Activated B cell treated with CpG ODN at 0.5 μM for 24 hours (primary cell): ENCODE measurements around the gene RNASEH2C. TPM values are rescaled to one million over a fixed set of nuclear protein-coding genes. Genes with fewer than 3 reads are reported as not detected.

ENCODE experiments used
- ATAC-seq: fragments of 200-7000 bp; cut with Tn5 transposase; one replicate; pipeline ENCODE4 v1.10.0; 2021; ENCODE audit warnings: low read depth, mild to moderate bottlenecking, moderate library complexity
- CTCF ChIA-PET: fragments of 350-600 bp; sonication (Branson Sonifier 250); formaldehyde crosslinking; loops from one replicate; lab custom pipeline; 2021; ENCODE audit warnings: antibody characterized with exemption; lab: Charles Lee
- POLR2A ChIA-PET: fragments of 350-600 bp; sonication (Branson Sonifier 250); formaldehyde crosslinking; loops from one replicate; lab custom pipeline; 2021; ENCODE audit warnings: antibody characterized with exemption; lab: Charles Lee
- DNase-seq: peaks from one replicate; pipeline ENCODE4 v3.0.0; 2022
- H3K27ac Mint-ChIP-seq: one replicate; pipeline ENCODE4 v1.8.0; 2020; ENCODE audit warnings: mixed read lengths
- H3K27me3 Mint-ChIP-seq: one replicate; pipeline ENCODE4 v1.8.0; 2021; ENCODE audit warnings: mixed read lengths
- H3K36me3 Mint-ChIP-seq: one replicate; pipeline ENCODE4 v1.8.0; 2021; ENCODE audit warnings: low read depth, mixed read lengths
- H3K4me1 Mint-ChIP-seq: one replicate; pipeline ENCODE4 v1.8.0; 2021; ENCODE audit warnings: mixed read lengths
- H3K4me3 Mint-ChIP-seq: one replicate; pipeline ENCODE4 v1.8.0; 2020; ENCODE audit warnings: mild to moderate bottlenecking, mixed read lengths
- H3K9me3 Mint-ChIP-seq: one replicate; pipeline ENCODE4 v1.8.0; 2020; ENCODE audit warnings: mixed read lengths
- intact Hi-C: fragments of 100-400 bp; cut with micrococcal nuclease; formaldehyde crosslinking; loops from one replicate; pipeline ENCODE4 v1.15.1; 2024
- total RNA-seq: library from RNA; stranded (reverse); gene quantifications from 2 replicates; pipeline ENCODE4 v1.2.3, GENCODE V29; 2022
- TF ChIP-seq, protein P1 (sequence below): fragments of 200-600 bp; IDR thresholded peaks from one replicate; pipeline ENCODE4 v1.8.0; 2022; ENCODE audit warnings: antibody characterized with exemption, mild to moderate bottlenecking

RNASEH2C gene
- total RNA-seq, 1 donor from 2014 or later, result 85.3 TPM

DNA sequence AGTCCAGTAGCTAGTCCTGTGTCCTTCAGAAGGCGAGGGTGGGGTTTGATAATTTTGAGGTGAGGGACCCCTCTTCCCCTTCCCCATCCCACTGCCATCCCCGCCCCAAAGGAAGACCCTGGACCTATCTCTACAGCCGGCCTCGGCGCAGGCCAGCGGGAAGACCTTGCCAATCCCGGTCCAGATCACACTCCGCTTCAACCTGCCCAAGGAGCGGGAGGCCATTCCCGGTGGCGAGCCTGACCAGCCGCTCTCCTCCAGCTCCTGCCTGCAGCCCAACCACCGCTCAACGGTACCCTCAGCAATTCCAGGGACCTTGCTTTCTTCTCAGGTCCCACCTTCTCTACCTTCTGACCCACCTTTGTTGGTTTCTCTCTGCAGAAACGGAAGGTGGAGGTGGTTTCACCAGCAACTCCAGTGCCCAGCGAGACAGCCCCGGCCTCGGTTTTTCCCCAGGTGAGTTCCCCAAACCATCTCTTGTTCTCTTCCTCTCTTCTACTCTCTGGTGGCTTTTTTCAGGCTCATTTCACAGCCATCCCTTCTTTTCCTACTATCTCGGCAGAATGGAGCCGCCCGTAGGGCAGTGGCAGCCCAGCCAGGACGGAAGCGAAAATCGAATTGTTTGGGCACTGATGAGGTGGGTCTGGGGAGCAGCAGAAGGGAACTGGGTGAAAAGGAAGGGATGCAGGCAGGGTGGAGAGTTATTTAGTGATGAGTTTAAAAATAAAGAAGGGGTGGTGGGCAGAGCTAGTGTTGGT lies 7.2 kb downstream of the RNASEH2C start:
- Mint-ChIP-seq H3K4me1 (peaks cover 33% of the 10 kb centered on the region), H3K9me3 (no peaks in the 10 kb centered on the region), H3K36me3 (peaks cover 64% of the 10 kb centered on the region), H3K4me3 (peak overlapping the region; percentile 55), H3K27me3 (no peaks in the 10 kb centered on the region), H3K27ac (no peak overlapping the region)
- CTCF ChIA-PET, result interaction anchor here (1.2 to 3.0 kb wide), 5 partner anchors 66 to 175 kb away, joined by 3 to 26 read pairs (median 13); partner anchors contain the start of gene FIBP
- ATAC-seq (no peak), DNase-seq (no peak)
- intact Hi-C loops, result loop anchor here (2.0 to 5.0 kb wide), 3 partner anchors 51 to 554 kb away; partner anchors contain the start of genes CCDC85B, RAB1B and RELA
- POLR2A ChIA-PET, result interaction anchor here (1.0 to 2.8 kb wide), 10 partner anchors 7 to 555 kb away, joined by 3 to 44 read pairs (median 16); partner anchors contain the start of genes AP5B1, CFL1, FIBP and MUS81
- TF ChIP-seq, protein P1, sequence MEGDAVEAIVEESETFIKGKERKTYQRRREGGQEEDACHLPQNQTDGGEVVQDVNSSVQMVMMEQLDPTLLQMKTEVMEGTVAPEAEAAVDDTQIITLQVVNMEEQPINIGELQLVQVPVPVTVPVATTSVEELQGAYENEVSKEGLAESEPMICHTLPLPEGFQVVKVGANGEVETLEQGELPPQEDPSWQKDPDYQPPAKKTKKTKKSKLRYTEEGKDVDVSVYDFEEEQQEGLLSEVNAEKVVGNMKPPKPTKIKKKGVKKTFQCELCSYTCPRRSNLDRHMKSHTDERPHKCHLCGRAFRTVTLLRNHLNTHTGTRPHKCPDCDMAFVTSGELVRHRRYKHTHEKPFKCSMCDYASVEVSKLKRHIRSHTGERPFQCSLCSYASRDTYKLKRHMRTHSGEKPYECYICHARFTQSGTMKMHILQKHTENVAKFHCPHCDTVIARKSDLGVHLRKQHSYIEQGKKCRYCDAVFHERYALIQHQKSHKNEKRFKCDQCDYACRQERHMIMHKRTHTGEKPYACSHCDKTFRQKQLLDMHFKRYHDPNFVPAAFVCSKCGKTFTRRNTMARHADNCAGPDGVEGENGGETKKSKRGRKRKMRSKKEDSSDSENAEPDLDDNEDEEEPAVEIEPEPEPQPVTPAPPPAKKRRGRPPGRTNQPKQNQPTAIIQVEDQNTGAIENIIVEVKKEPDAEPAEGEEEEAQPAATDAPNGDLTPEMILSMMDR, result no peak

DNA sequence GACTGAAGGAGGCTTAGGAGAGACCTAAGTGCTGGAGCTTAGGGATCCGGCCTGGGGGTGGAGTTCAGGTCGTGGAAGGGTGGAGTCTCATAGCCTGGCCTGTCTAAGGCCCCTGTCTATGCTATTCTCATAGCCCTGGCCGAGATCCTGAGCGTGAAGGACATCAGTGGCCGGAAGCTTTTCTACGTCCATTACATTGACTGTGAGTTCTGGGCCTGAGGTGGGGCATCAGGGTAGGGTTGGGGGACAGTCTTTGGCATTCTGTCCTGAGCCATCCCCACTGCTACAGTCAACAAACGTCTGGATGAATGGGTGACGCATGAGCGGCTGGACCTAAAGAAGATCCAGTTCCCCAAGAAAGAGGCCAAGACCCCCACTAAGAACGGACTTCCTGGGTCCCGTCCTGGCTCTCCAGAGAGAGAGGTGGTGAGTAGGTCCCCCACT lies 7.9 kb downstream of the RNASEH2C start:
- no peak for DNase-seq
- no peak for ATAC-seq
- ChIA-PET POLR2A (interaction anchor here (0.6 to 2.8 kb wide), 27 partner anchors 8 to 555 kb away, joined by 3 to 44 read pairs (median 10); partner anchors contain the start of genes AP5B1, BANF1, CCDC85B and CFL1), CTCF (interaction anchor here (0.8 to 3.0 kb wide), 10 partner anchors 14 to 287 kb away, joined by 3 to 26 read pairs (median 6); partner anchors contain the start of gene FIBP)
- Mint-ChIP-seq H3K36me3 (peaks cover 57% of the 10 kb centered on the region), H3K9me3 (no peaks in the 10 kb centered on the region), H3K27ac (peak overlapping the region; percentile 99), H3K27me3 (no peaks in the 10 kb centered on the region), H3K4me3 (peak overlapping the region; percentile 95), H3K4me1 (peaks cover 27% of the 10 kb centered on the region)
- TF ChIP-seq, protein P1, result no peak
- intact Hi-C loops, result loop anchor here (1.0 to 5.0 kb wide), 6 partner anchors 8 to 555 kb away; partner anchors contain the start of genes BANF1, CCDC85B, CFL1 and EIF1AD

DNA sequence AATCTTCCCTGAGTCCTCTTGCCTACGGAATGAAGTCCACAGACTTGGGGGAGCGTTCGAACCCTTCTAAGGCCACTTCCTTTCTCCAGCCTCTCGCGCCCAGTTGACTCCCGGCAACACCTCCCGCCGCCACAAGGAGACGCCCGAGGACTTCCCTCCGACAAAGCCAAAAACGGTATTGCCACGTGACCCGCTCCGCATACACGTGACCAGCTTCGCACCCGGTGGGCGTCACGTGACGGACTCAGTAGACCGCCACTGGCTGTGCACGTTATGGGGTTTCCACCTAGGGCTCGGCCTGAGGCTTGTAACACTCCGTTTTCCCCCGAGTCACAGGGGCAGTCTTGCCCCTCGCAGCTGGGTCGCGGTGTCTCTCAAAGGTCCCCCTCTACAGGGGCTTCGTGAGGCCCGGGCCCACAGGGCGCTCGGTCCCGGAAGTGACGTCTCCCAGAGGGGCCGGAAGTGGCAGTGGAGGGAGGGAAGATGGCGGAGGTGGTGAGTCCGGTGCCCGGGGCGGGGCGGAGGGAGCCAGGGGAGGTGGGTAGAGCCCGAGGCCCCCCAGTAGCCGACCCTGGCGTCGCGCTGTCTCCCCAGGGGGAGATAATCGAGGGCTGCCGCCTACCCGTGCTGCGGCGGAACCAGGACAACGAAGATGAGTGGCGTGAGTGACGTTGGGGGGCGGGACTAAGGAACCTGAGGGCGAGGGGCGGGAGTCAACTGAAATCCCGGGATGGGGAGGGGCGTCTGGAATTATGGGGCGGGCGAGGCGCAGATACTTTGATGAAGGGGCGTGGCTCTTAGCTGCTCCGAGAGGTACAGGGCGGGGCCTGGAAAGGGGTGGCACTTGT lies 8.6 kb downstream of the RNASEH2C start, which contains the start of gene KAT5:
TSS of gene KAT5 (plus strand) at position 468 of the 848 bp plus-strand sequence. CDS start at position 484, 16 bp downstream.
- intact Hi-C loops, result loop anchor here (1.0 to 5.0 kb wide), 13 partner anchors 8 to 555 kb away; partner anchors contain the start of genes AP5B1, BANF1, CCDC85B and CFL1
- TF ChIP-seq, protein P1, result peak; percentile 70
- peak; percentile 81 for ATAC-seq
- CTCF ChIA-PET, result interaction anchor here (0.6 to 3.0 kb wide), 26 partner anchors 8 to 339 kb away, joined by 3 to 26 read pairs (median 4); partner anchors contain the start of genes AP5B1, BANF1, CCDC85B and FIBP
- Mint-ChIP-seq H3K27me3 (no peaks in the 10 kb centered on the region), H3K4me3 (peak within 1 kb of the TSS; percentile 95), H3K4me1 (peaks cover 25% of the 10 kb centered on the region), H3K36me3 (peaks cover 51% of the 10 kb centered on the region), H3K27ac (peak within 1 kb of the TSS; percentile 99), H3K9me3 (no peaks in the 10 kb centered on the region)
- POLR2A ChIA-PET, result interaction anchor here (0.6 to 2.8 kb wide), 45 partner anchors 8 to 570 kb away, joined by 3 to 44 read pairs (median 6); partner anchors contain the start of genes AP5B1, BANF1, CCDC85B and CFL1
- peak; percentile 98 for DNase-seq

DNA sequence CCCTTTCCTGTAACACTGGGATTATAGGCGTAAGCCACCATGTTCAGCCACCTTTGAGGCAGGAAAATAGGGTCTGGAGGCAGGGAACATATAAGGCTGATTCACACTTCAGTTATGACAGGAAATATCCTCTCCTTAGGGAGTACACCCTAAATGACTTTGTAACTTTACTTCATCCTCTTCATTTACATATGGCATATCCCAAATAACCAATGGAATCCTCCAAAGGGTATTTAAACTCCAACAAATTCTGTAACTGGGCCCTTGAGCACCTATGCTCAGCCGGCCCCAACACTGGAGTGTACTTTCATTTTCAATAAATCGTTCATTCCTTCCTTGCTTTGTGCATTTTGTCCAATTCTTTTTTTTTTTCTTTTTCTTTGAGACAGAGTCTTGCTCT lies 10.2 kb downstream of the RNASEH2C start:
- H3K4me3 Mint-ChIP-seq, result no peak overlapping the region
- TF ChIP-seq, protein P1, result no peak
- peaks cover 35% of the 10 kb centered on the region for H3K36me3 Mint-ChIP-seq
- H3K27ac Mint-ChIP-seq, result no peak overlapping the region
- ChIA-PET POLR2A (interaction anchor here (0.6 to 2.8 kb wide), 3 partner anchors 10 to 149 kb away, joined by 3 to 44 read pairs (median 44); partner anchors contain the start of genes CFL1, MUS81 and RNASEH2C), CTCF (interaction anchor here (1.0 to 3.0 kb wide), 5 partner anchors 60 to 334 kb away, joined by 3 to 17 read pairs (median 8); partner anchors contain the start of gene FIBP)
- DNase-seq, result no peak
- intact Hi-C loops, result loop anchor here (2.0 to 5.0 kb wide), 2 partner anchors 136 to 557 kb away; partner anchors contain the start of gene RAB1B
- no peaks in the 10 kb centered on the region for H3K27me3 Mint-ChIP-seq
- ATAC-seq, result no peak
- H3K4me1 Mint-ChIP-seq, result peaks cover 35% of the 10 kb centered on the region
- no peaks in the 10 kb centered on the region for H3K9me3 Mint-ChIP-seq
